Neural cell (in vitro differentiated cells): ENCODE measurements around the gene ANKRD52. TPM values are rescaled to one million over a fixed set of nuclear protein-coding genes. Genes with fewer than 3 reads are reported as not detected.

Experiments
- H2AFZ ChIP-seq: fragments of 200-600, 300-800 bp; sonication (generic), shearing (Covaris generic); 2 replicates; pipeline ENCODE4 v1.6.0; 2014; ENCODE audit warnings: low read depth, mild to moderate bottlenecking, antibody characterized with exemption, low read length, moderate library complexity
- H3F3A ChIP-seq: fragments of 200-600 bp; shearing (Covaris generic); 2 replicates; pipeline ENCODE4 v1.6.1; 2016; ENCODE audit warnings: mild to moderate bottlenecking, moderate library complexity, mixed read lengths, antibody characterized with exemption, low read length; ENCODE audit not compliant: insufficient read depth, poor library complexity, severe bottlenecking
- H3K27ac ChIP-seq: fragments of 200-600, 300-800 bp; sonication (generic), shearing (Covaris generic); 2 replicates; pipeline ENCODE4 v1.5.1; 2014; ENCODE audit warnings: mild to moderate bottlenecking, low read length, moderate library complexity
- H3K27me3 ChIP-seq: fragments of 300-800, 200-600 bp; sonication (generic), shearing (Covaris generic); 2 replicates; pipeline ENCODE4 v1.6.0; 2014; ENCODE audit warnings: mild to moderate bottlenecking, low read depth, low read length, moderate library complexity; ENCODE audit not compliant: insufficient read depth
- H3K36me3 ChIP-seq: fragments of 300-800, 200-600 bp; sonication (generic), shearing (Covaris generic); 2 replicates; pipeline ENCODE4 v1.5.1; 2014; ENCODE audit warnings: mild to moderate bottlenecking, antibody characterized with exemption, low read length, moderate library complexity; ENCODE audit not compliant: insufficient read depth
- H3K4me2 ChIP-seq: fragments of 300-800, 200-600 bp; sonication (generic), shearing (Covaris generic); 2 replicates; pipeline ENCODE4 v1.6.0; 2014; ENCODE audit warnings: mild to moderate bottlenecking, low read length
- H3K4me3 ChIP-seq: fragments of 300-800, 200-600 bp; sonication (generic), shearing (Covaris generic); 2 replicates; pipeline ENCODE4 v1.5.1; 2014; ENCODE audit warnings: mild to moderate bottlenecking, low read length, moderate library complexity
- H3K79me2 ChIP-seq: fragments of 200-600 bp; shearing (Covaris generic); replicated peaks from 2 replicates; pipeline ENCODE4 v1.6.0; 2014; ENCODE audit warnings: mild to moderate bottlenecking, low read length, moderate library complexity; ENCODE audit not compliant: insufficient read depth
- H3K9ac ChIP-seq: fragments of 300-800, 200-600 bp; sonication (generic), shearing (Covaris generic); 2 replicates; pipeline ENCODE4 v1.6.1; 2016; ENCODE audit warnings: mild to moderate bottlenecking, low read length, mixed read lengths
- H3K9me2 ChIP-seq: fragments of 200-600 bp; shearing (Covaris generic); 2 replicates; pipeline ENCODE4 v1.6.1; 2016; ENCODE audit warnings: mild to moderate bottlenecking, low read length, mixed read lengths; ENCODE audit not compliant: insufficient read depth
- H3K9me3 ChIP-seq: fragments of 200-600, 300-800 bp; sonication (generic), shearing (Covaris generic); 2 replicates; pipeline ENCODE4 v1.6.1; 2016; ENCODE audit warnings: mild to moderate bottlenecking, mixed run types, low read length, moderate library complexity, mixed read lengths
- H4K20me1 ChIP-seq: fragments of 200-600 bp; shearing (Covaris generic); 2 replicates; pipeline ENCODE4 v1.6.1; 2016; ENCODE audit warnings: mild to moderate bottlenecking, mixed run types; ENCODE audit not compliant: insufficient read depth
- EP300 ChIP-seq: fragments of 450-650 bp; conservative IDR thresholded peaks from 2 replicates; pipeline ENCODE4 v1.6.1; 2014; ENCODE audit warnings: antibody characterized with exemption, mild to moderate bottlenecking, moderate library complexity; ENCODE audit not compliant: poor library complexity, severe bottlenecking
- EZH2 ChIP-seq: fragments of 200-600, 300-800 bp; shearing (Covaris generic), sonication (generic); IDR thresholded peaks from 2 replicates; pipeline ENCODE4 v1.6.1; 2014; ENCODE audit warnings: antibody characterized with exemption, low read length, borderline replicate concordance, mild to moderate bottlenecking; ENCODE audit not compliant: insufficient read depth, poor library complexity, severe bottlenecking
- MXI1 ChIP-seq: fragments of 450-650 bp; conservative IDR thresholded peaks from 2 replicates; pipeline ENCODE4 v1.6.1; 2014; ENCODE audit warnings: antibody characterized with exemption, mild to moderate bottlenecking; ENCODE audit not compliant: poor library complexity, severe bottlenecking
- POLR2AphosphoS5 ChIP-seq: IDR thresholded peaks from 2 replicates; pipeline ENCODE4 v1.6.1; 2012
- RAD21 ChIP-seq: fragments of 450-650 bp; conservative IDR thresholded peaks from 2 replicates; pipeline ENCODE4 v1.6.1; 2014; ENCODE audit warnings: antibody characterized with exemption, mild to moderate bottlenecking, moderate library complexity
- SMC3 ChIP-seq: fragments of 450-650 bp; conservative IDR thresholded peaks from 2 replicates; pipeline ENCODE4 v1.6.1; 2014; ENCODE audit warnings: antibody characterized with exemption, mild to moderate bottlenecking, moderate library complexity; ENCODE audit not compliant: poor library complexity
- TAF1 ChIP-seq: IDR thresholded peaks from 2 replicates; pipeline ENCODE4 v1.6.1; 2012; ENCODE audit warnings: low read depth
- polyA plus RNA-seq: library from polyadenylated mRNA; depleted of rRNA; stranded (reverse); fragments of >200 nt; gene quantifications from 2 replicates; pipeline ENCODE4 v1.2.3, GENCODE V29; 2014
- TF ChIP-seq, protein P1 (sequence below): IDR thresholded peaks from 2 replicates; pipeline ENCODE4 v1.6.1; 2012; ENCODE audit warnings: borderline replicate concordance
- TF ChIP-seq, protein P2 (sequence below): fragments of 450-650 bp; IDR thresholded peaks from 2 replicates; pipeline ENCODE4 v1.5.1; 2014; ENCODE audit warnings: antibody characterized with exemption, mild to moderate bottlenecking, moderate library complexity; ENCODE audit not compliant: poor library complexity, severe bottlenecking

Gene ANKRD52
- polyA plus RNA-seq, 1 donor from 2014 or later: 7.3 TPM

DNA sequence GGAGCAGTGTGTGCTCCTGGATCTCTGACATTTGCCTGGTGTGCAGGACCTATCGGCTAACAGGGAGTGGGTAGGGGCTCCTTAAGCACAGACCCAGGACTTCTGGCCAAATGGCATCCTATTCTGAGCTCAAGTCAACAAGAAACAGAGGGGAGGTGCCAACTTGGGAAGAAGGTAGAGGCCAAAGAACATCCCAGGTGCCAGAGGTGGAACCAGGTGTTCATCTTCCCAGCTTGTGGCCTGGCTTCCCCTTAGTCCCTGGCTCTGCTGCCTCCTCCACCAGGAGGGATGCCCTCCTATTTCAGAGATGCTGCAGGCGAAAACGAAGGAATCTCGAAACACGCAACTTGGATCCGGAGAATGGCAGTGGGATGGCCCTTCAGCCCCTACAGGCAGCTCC lies 22.1 kb downstream of the ANKRD52 start:
- H2AFZ ChIP-seq: no peak overlapping the region
- no peaks in the 10 kb centered on the region for H3F3A ChIP-seq
- H3K79me2 ChIP-seq: no peaks in the 10 kb centered on the region
- no peaks in the 10 kb centered on the region for H3K9me3 ChIP-seq
- no peaks in the 10 kb centered on the region for H3K36me3 ChIP-seq
- no peak overlapping the region for H3K4me3 ChIP-seq
- H3K27me3 ChIP-seq: no peaks in the 10 kb centered on the region
- no peak overlapping the region for H3K27ac ChIP-seq
- H3K4me2 ChIP-seq: no peak overlapping the region
- no peak for TF ChIP-seq MXI1
- no peak for TF ChIP-seq SMC3
- TF ChIP-seq, protein P1, sequence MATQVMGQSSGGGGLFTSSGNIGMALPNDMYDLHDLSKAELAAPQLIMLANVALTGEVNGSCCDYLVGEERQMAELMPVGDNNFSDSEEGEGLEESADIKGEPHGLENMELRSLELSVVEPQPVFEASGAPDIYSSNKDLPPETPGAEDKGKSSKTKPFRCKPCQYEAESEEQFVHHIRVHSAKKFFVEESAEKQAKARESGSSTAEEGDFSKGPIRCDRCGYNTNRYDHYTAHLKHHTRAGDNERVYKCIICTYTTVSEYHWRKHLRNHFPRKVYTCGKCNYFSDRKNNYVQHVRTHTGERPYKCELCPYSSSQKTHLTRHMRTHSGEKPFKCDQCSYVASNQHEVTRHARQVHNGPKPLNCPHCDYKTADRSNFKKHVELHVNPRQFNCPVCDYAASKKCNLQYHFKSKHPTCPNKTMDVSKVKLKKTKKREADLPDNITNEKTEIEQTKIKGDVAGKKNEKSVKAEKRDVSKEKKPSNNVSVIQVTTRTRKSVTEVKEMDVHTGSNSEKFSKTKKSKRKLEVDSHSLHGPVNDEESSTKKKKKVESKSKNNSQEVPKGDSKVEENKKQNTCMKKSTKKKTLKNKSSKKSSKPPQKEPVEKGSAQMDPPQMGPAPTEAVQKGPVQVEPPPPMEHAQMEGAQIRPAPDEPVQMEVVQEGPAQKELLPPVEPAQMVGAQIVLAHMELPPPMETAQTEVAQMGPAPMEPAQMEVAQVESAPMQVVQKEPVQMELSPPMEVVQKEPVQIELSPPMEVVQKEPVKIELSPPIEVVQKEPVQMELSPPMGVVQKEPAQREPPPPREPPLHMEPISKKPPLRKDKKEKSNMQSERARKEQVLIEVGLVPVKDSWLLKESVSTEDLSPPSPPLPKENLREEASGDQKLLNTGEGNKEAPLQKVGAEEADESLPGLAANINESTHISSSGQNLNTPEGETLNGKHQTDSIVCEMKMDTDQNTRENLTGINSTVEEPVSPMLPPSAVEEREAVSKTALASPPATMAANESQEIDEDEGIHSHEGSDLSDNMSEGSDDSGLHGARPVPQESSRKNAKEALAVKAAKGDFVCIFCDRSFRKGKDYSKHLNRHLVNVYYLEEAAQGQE: no peak
- no peak for TF ChIP-seq EZH2
- no peak for TF ChIP-seq EP300
- no peak for TF ChIP-seq TAF1
- TF ChIP-seq POLR2AphosphoS5: no peak
- no peak for TF ChIP-seq RAD21
- TF ChIP-seq, protein P2, sequence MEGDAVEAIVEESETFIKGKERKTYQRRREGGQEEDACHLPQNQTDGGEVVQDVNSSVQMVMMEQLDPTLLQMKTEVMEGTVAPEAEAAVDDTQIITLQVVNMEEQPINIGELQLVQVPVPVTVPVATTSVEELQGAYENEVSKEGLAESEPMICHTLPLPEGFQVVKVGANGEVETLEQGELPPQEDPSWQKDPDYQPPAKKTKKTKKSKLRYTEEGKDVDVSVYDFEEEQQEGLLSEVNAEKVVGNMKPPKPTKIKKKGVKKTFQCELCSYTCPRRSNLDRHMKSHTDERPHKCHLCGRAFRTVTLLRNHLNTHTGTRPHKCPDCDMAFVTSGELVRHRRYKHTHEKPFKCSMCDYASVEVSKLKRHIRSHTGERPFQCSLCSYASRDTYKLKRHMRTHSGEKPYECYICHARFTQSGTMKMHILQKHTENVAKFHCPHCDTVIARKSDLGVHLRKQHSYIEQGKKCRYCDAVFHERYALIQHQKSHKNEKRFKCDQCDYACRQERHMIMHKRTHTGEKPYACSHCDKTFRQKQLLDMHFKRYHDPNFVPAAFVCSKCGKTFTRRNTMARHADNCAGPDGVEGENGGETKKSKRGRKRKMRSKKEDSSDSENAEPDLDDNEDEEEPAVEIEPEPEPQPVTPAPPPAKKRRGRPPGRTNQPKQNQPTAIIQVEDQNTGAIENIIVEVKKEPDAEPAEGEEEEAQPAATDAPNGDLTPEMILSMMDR: no peak
- H3K9ac ChIP-seq: no peak overlapping the region
- H4K20me1 ChIP-seq: no peaks in the 10 kb centered on the region
- H3K9me2 ChIP-seq: no peaks in the 10 kb centered on the region

DNA sequence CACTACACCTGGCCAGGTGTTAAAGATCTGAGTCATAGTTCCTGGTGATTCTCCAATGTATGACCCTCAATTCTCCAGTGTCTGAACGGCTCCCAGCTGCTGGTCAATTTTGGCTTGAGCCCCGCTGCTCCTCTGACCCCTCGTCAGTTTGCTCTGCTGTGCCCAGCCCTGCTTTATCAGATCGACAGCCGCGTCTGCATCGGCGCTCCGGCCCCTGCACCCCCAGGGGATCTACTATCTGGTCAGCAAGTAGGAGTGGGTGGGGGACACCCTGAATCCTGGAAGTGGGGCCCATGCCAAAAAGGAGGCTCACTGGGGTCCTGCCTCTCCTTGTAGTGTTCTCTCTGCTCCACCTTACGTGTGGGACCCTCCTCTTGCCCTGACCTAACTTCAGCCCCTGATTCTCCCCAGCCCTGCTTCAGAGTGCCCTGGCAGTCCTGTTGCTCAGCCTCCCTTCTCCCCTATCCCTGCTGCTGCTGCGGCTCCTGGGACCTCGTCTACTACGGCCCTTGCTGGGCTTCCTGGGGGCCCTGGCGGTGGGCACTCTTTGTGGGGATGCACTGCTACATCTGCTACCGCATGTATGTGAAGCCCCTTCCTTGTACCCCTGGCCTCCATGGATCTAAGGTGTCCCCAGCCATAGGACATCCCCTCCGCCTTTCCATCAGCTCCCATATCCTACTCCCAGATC lies 23.3 kb downstream of the ANKRD52 start:
- Histone ChIP-seq H3K4me2 (no peak overlapping the region), H3K4me3 (no peak overlapping the region), H3K36me3 (no peaks in the 10 kb centered on the region), H3K9me3 (no peaks in the 10 kb centered on the region), H3K27me3 (no peaks in the 10 kb centered on the region), H3F3A (no peaks in the 10 kb centered on the region), H3K9ac (no peak overlapping the region), H2AFZ (no peak overlapping the region), H3K79me2 (no peaks in the 10 kb centered on the region), H4K20me1 (no peaks in the 10 kb centered on the region), H3K27ac (no peak overlapping the region), H3K9me2 (no peaks in the 10 kb centered on the region)
- TF ChIP-seq RAD21: no peak
- no peak for TF ChIP-seq POLR2AphosphoS5
- no peak for TF ChIP-seq EZH2
- no peak for TF ChIP-seq TAF1
- TF ChIP-seq, protein P1: no peak
- TF ChIP-seq EP300: no peak
- TF ChIP-seq SMC3: no peak
- TF ChIP-seq, protein P2: no peak
- TF ChIP-seq MXI1: no peak
